IMR-90 (cell line): ENCODE results near the gene PHEX. TPM values are rescaled to one million over a fixed set of nuclear protein-coding genes. Genes with fewer than 3 reads are reported as not detected.

Source experiments
- ATAC-seq: fragments of 200-7000 bp; cut with Tn5 transposase; 2 replicates; pipeline ENCODE4 v1.9.1; 2020; ENCODE audit warnings: low read depth, mild to moderate bottlenecking, moderate library complexity
- BruUV-seq: library from RNA; stranded (reverse); fragments of 400-500 nt; replicated peaks from 2 replicates; lab custom pipeline; 2021; lab: Mats Ljungman, UMichigan
- CTCF ChIA-PET: fragments of 300-600 bp; formaldehyde crosslinking; extraction: SDS; loops from one replicate; lab custom pipeline; 2021; ENCODE audit warnings: antibody characterized with exemption; lab: Yijun Ruan, JAX
- POLR2A ChIA-PET: fragments of 300-600 bp; sonication (Branson Sonifier 250); formaldehyde crosslinking; loops from one replicate; lab custom pipeline; 2022; ENCODE audit warnings: antibody characterized with exemption; ENCODE audit not compliant: unreplicated experiment; lab: Charles Lee
- DNase-seq: peaks from one replicate; pipeline ENCODE4 v3.0.0; 2013
- H2AFZ ChIP-seq: replicated peaks from 2 replicates; pipeline ENCODE3; 2013; ENCODE audit warnings: low read length, mild to moderate bottlenecking; ENCODE audit not compliant: poor library complexity
- H2AK5ac ChIP-seq: 2 replicates; pipeline ENCODE4 v1.6.1; 2013; ENCODE audit warnings: low read depth, low read length, inconsistent platforms
- H2AK9ac ChIP-seq: replicated peaks from 2 replicates; pipeline ENCODE3; 2013; ENCODE audit warnings: mild to moderate bottlenecking, low read depth, low read length, moderate library complexity; ENCODE audit not compliant: poor library complexity
- H2BK120ac ChIP-seq: 2 replicates; pipeline ENCODE4 v1.6.1; 2013; ENCODE audit warnings: low read depth, low read length, inconsistent platforms
- H2BK15ac ChIP-seq: 3 replicates; pipeline ENCODE4 v1.6.1; 2013; ENCODE audit warnings: low read depth, low read length, inconsistent platforms
- H2BK20ac ChIP-seq: 2 replicates; pipeline ENCODE4 v1.6.1; 2013; ENCODE audit warnings: low read depth, mild to moderate bottlenecking, inconsistent platforms, low read length, moderate library complexity
- H2BK5ac ChIP-seq: 2 replicates; pipeline ENCODE4 v1.6.1; 2013; ENCODE audit warnings: mild to moderate bottlenecking, low read depth, low read length, inconsistent platforms; ENCODE audit not compliant: poor library complexity, severe bottlenecking
- H3K14ac ChIP-seq: replicated peaks from 2 replicates; pipeline ENCODE4 v1.6.1; 2013; ENCODE audit warnings: low read depth, low read length, inconsistent platforms
- H3K18ac ChIP-seq: 2 replicates; pipeline ENCODE4 v1.6.1; 2013; ENCODE audit warnings: low read depth, low read length, control low read depth
- H3K23ac ChIP-seq: 2 replicates; pipeline ENCODE4 v1.6.1; 2013; ENCODE audit warnings: low read depth, low read length, inconsistent platforms
- H3K27ac ChIP-seq: 2 replicates; pipeline ENCODE4 v1.5.1; 2013; ENCODE audit warnings: mild to moderate bottlenecking, control low read depth, low read length; ENCODE audit not compliant: insufficient read depth
- H3K27me3 ChIP-seq: 2 replicates; pipeline ENCODE4 v1.6.1; 2013; ENCODE audit warnings: low read length; ENCODE audit not compliant: control insufficient read depth, insufficient read depth
- H3K36me3 ChIP-seq: 2 replicates; pipeline ENCODE4 v1.6.1; 2013; ENCODE audit warnings: low read length, mixed read lengths; ENCODE audit not compliant: control insufficient read depth, insufficient read depth
- H3K4ac ChIP-seq: 2 replicates; pipeline ENCODE4 v1.6.1; 2013; ENCODE audit warnings: low read depth, low read length, inconsistent platforms
- H3K4me1 ChIP-seq: 2 replicates; pipeline ENCODE4 v1.6.1; 2013; ENCODE audit warnings: low read length, mixed read lengths; ENCODE audit not compliant: control insufficient read depth, insufficient read depth
- H3K4me2 ChIP-seq: 2 replicates; pipeline ENCODE4 v1.6.1; 2013; ENCODE audit warnings: low read depth, mild to moderate bottlenecking, control low read depth, low read length, moderate library complexity
- H3K4me3 ChIP-seq: 2 replicates; pipeline ENCODE4 v1.5.1; 2013; ENCODE audit warnings: low read depth, mild to moderate bottlenecking, control low read depth, low read length, moderate library complexity; ENCODE audit not compliant: insufficient read depth
- H3K56ac ChIP-seq: 2 replicates; pipeline ENCODE4 v1.6.1; 2013; ENCODE audit warnings: low read length, inconsistent platforms; ENCODE audit not compliant: insufficient read depth; ENCODE audit errors: extremely low read depth
- H3K79me1 ChIP-seq, 2 experiments: 2 replicates each; pipeline ENCODE4 v1.6.1; 2013; ENCODE audit warnings: low read length in 2 of 2, inconsistent platforms in 1 of 2, low read depth in 1 of 2
- H3K9ac ChIP-seq: 2 replicates; pipeline ENCODE4 v1.6.1; 2013; ENCODE audit warnings: low read depth, low read length, control low read depth
- H3K9me1 ChIP-seq: 2 replicates; pipeline ENCODE4 v1.6.1; 2013; ENCODE audit warnings: low read length, inconsistent platforms; ENCODE audit not compliant: insufficient read depth
- H3K9me3 ChIP-seq: 2 replicates; pipeline ENCODE4 v1.6.1; 2013; ENCODE audit warnings: low read length; ENCODE audit not compliant: control insufficient read depth, insufficient read depth
- H4K20me1 ChIP-seq: 2 replicates; pipeline ENCODE4 v1.6.1; 2013; ENCODE audit warnings: low read length, inconsistent platforms; ENCODE audit not compliant: insufficient read depth
- H4K5ac ChIP-seq: 2 replicates; pipeline ENCODE4 v1.6.1; 2013; ENCODE audit warnings: mild to moderate bottlenecking, low read depth, low read length, control low read depth
- H4K8ac ChIP-seq, 2 experiments: 2 replicates each; pipeline ENCODE4 v1.6.1; 2013; ENCODE audit warnings: low read depth in 2 of 2, low read length in 2 of 2, control low read depth in 1 of 2, inconsistent platforms in 1 of 2
- H4K91ac ChIP-seq: 2 replicates; pipeline ENCODE4 v1.6.1; 2013; ENCODE audit warnings: low read depth, low read length, inconsistent platforms; ENCODE audit not compliant: insufficient read depth
- BHLHE40 ChIP-seq: fragments of 150-350 bp; IDR thresholded peaks from 2 replicates; pipeline ENCODE4 v1.6.1; 2016; ENCODE audit warnings: mild to moderate bottlenecking, low read depth, low read length
- CEBPB ChIP-seq: IDR thresholded peaks from 2 replicates; pipeline ENCODE4 v1.6.1; 2012; ENCODE audit warnings: low read depth, low read length, improper control_type of control experiment
- WGBS, 2 experiments: methylation state at CpG; one replicate each; pipeline versions ENCODE4 v1.1.5 to v1.1.7; 2013; ENCODE audit warnings: missing lambda C conversion rate in 2 of 2; ENCODE audit not compliant: insufficient read length in 1 of 2; ENCODE audit errors: extremely low coverage in 2 of 2; 5-methylcytosine and 5-hydroxymethylcytosine counted together
- dilution Hi-C: fragments of 300-500 bp; cut with HindIII; formaldehyde crosslinking; loops from one replicate; pipeline ENCODE4 v1.14.3; 2018; ENCODE audit warnings: low sequenced_read_pairs; ENCODE audit not compliant: unreplicated experiment
- in situ Hi-C: fragments of 300-500 bp; cut with MboI; formaldehyde crosslinking; loops from 3 replicates; pipeline ENCODE4 v1.14.3; 2019; ENCODE audit warnings: low sequenced_read_pairs, inconsistent platforms, mixed read lengths
- intact Hi-C: fragments of 100-400 bp; cut with micrococcal nuclease; formaldehyde crosslinking; loops from 2 replicates; pipeline ENCODE4 v1.10.0; 2022
- polyA plus RNA-seq, 3 experiments: library from polyadenylated mRNA; depleted of rRNA; stranded (reverse); fragments of >200 nt; gene quantifications; 2 replicates each; pipeline ENCODE4 v1.2.3, GENCODE V29; 2012; ENCODE audit warnings: low replicate concordance in 1 of 3
- total RNA-seq: library from RNA; depleted of rRNA; stranded (reverse); fragments of >200 nt; gene quantifications from 2 replicates; pipeline ENCODE4 v1.2.3, GENCODE V29; 2012; rRNA removed

Gene PHEX
- total and polyA plus RNA-seq, 2 of the 4 experiments (the other 2 are of a cell fraction) = 0.10 to 0.18 TPM

DNA sequence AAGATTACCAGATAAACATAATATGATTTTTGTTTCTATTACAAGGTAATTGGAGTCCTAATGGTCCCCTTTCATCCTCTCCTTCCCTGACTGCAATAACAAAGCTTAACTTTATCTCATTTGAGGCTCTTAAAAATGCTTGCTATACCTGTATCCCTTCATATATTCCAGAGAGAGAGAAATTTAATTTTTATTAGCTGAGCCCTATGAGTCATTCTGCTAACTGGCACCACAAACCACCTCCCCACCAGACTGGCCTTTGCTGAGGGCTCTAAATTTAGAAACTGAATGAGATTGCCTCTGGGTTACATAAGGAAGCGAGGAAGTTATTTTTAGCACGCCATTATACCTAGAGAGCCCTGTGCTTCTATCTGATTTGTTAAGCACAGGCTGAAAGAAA is 268.0 kb downstream of the PHEX start:
- no TSS peak for BruUV-seq
- H2BK120ac ChIP-seq = no peak overlapping the region
- no peak overlapping the region for H3K18ac ChIP-seq
- H2AK5ac ChIP-seq = no peak overlapping the region
- DNase-seq (peak; percentile 67), ATAC-seq (peak; percentile 60)
- no peaks in the 10 kb centered on the region for H3K9me3 ChIP-seq
- intact Hi-C loops = no loop called here
- no peak overlapping the region for H3K9ac ChIP-seq
- H3K9me1 ChIP-seq = no peaks in the 10 kb centered on the region
- H3K27ac ChIP-seq = no peak overlapping the region
- dilution Hi-C loops = no loop called here
- H4K5ac ChIP-seq = no peak overlapping the region
- in situ Hi-C loops = no loop called here
- WGBS, 2 experiments = no CpG with 5 or more reads among the region's 2 CpGs
- H2BK20ac ChIP-seq = no peak overlapping the region
- H2AK9ac ChIP-seq = no peak overlapping the region
- H3K56ac ChIP-seq = no peak overlapping the region
- no peak overlapping the region for H4K91ac ChIP-seq
- TF ChIP-seq CEBPB = peak; percentile 57
- no peak for TF ChIP-seq BHLHE40
- H3K36me3 ChIP-seq = no peaks in the 10 kb centered on the region
- no peak overlapping the region for H3K4me3 ChIP-seq
- no peak overlapping the region for H2BK15ac ChIP-seq
- H3K23ac ChIP-seq = no peak overlapping the region
- H3K4ac ChIP-seq = no peak overlapping the region
- H3K4me2 ChIP-seq = peak overlapping the region; percentile 36
- no peak overlapping the region for H2AFZ ChIP-seq
- ChIA-PET CTCF (interaction anchor here (0.6 to 1.1 kb wide), 2 partner anchors 25 to 1562 kb away, joined by 3 to 4 read pairs; no protein-coding TSS in a partner anchor), POLR2A (no interaction called here)
- no peaks in the 10 kb centered on the region for H4K20me1 ChIP-seq
- no peak overlapping the region for H3K14ac ChIP-seq
- H2BK5ac ChIP-seq = no peak overlapping the region
- no peaks in the 10 kb centered on the region; the same call in 1 of the 2 replicates for H3K4me1 ChIP-seq
- no peaks in the 10 kb centered on the region for H3K79me1 ChIP-seq
- H3K27me3 ChIP-seq = no peaks in the 10 kb centered on the region; the same call in 1 of the 2 replicates
- H4K8ac ChIP-seq = no peak overlapping the region

Other genes starting within 250 kb of the PHEX start
- gene MBTPS2, start 192.7 kb upstream of the PHEX start, total RNA-seq = 4.7 and 6.9 TPM in 2 replicates
- gene MBTPS2, start 192.7 kb upstream of the PHEX start, polyA plus RNA-seq (2012; rRNA removed) = 10.2 and 12.4 TPM in 2 replicates
- 0.72 and 1.1 TPM in 2 replicates for gene YY2, start 176.3 kb upstream of the PHEX start, total RNA-seq
- gene YY2, start 176.3 kb upstream of the PHEX start, polyA plus RNA-seq (2012; rRNA removed) = 2.5 TPM in 2 replicates
- 230 and 439 TPM in 2 replicates for gene SMS, start 91.6 kb upstream of the PHEX start, total RNA-seq
- gene SMS, start 91.6 kb upstream of the PHEX start, polyA plus RNA-seq (2012; rRNA removed) = 166 and 176 TPM in 2 replicates
- not detected in 2 replicates for gene CBLL2, start 240.6 kb downstream of the PHEX start, total RNA-seq
- gene CBLL2, start 240.6 kb downstream of the PHEX start, polyA plus RNA-seq (2012; rRNA removed) = not detected in 2 replicates